H9 (cell line): Measurements from ENCODE around the gene SETD7. TPM values are rescaled to one million over a fixed set of nuclear protein-coding genes. Genes with fewer than 3 reads are reported as not detected.

Experiments used
- DNase-seq: peaks from one replicate; pipeline ENCODE4 v3.0.0-alpha.2; 2017
- H2AFZ ChIP-seq: one replicate; pipeline ENCODE4 v1.6.1; 2013; ENCODE audit warnings: mild to moderate bottlenecking, low read length, control low read depth, moderate library complexity
- H2AK5ac ChIP-seq: 2 replicates; pipeline ENCODE4 v1.6.1; 2013; ENCODE audit warnings: low read length, control low read depth, mixed read lengths; ENCODE audit not compliant: insufficient read length
- H2BK120ac ChIP-seq: one replicate; pipeline ENCODE4 v1.6.1; 2013; ENCODE audit warnings: low read depth, mild to moderate bottlenecking, low read length, control low read depth, inconsistent platforms; ENCODE audit not compliant: poor library complexity, severe bottlenecking
- H2BK12ac ChIP-seq: 2 replicates; pipeline ENCODE4 v1.6.1; 2013; ENCODE audit warnings: low read length, control low read depth, mixed read lengths, low read depth; ENCODE audit not compliant: insufficient read length
- H2BK15ac ChIP-seq: 2 replicates; pipeline ENCODE4 v1.6.1; 2013; ENCODE audit warnings: low read depth, low read length, control low read depth
- H2BK20ac ChIP-seq: one replicate; pipeline ENCODE4 v1.6.1; 2013; ENCODE audit warnings: low read depth, mild to moderate bottlenecking, low read length, control low read depth, inconsistent platforms; ENCODE audit not compliant: poor library complexity, severe bottlenecking
- H2BK5ac ChIP-seq: 2 replicates; pipeline ENCODE4 v1.6.1; 2013; ENCODE audit warnings: low read length, control low read depth, mixed read lengths; ENCODE audit not compliant: insufficient read length
- H3K14ac ChIP-seq: 2 replicates; pipeline ENCODE4 v1.6.1; 2013; ENCODE audit warnings: low read length, control low read depth; ENCODE audit not compliant: insufficient read depth
- H3K18ac ChIP-seq: 2 replicates; pipeline ENCODE4 v1.6.1; 2013; ENCODE audit warnings: low read depth, mild to moderate bottlenecking, mixed read lengths, low read length, control low read depth; ENCODE audit not compliant: insufficient read length
- H3K23ac ChIP-seq: 2 replicates; pipeline ENCODE4 v1.6.1; 2013; ENCODE audit warnings: low read length, control low read depth, mixed read lengths, low read depth; ENCODE audit not compliant: insufficient read length
- H3K23me2 ChIP-seq: 2 replicates; pipeline ENCODE4 v1.6.1; 2013; ENCODE audit warnings: low read depth, mild to moderate bottlenecking, mixed read lengths, low read length, control low read depth; ENCODE audit not compliant: insufficient read length, poor library complexity, severe bottlenecking
- H3K27ac ChIP-seq: 2 replicates; pipeline ENCODE4 v1.5.1; 2013; ENCODE audit warnings: low read length, control low read depth, mixed read lengths, low read depth; ENCODE audit not compliant: insufficient read length
- H3K27me3 ChIP-seq: 2 replicates; pipeline ENCODE4 v1.6.1; 2013; ENCODE audit warnings: low read length, control low read depth, inconsistent platforms; ENCODE audit not compliant: insufficient read depth
- H3K4ac ChIP-seq: 2 replicates; pipeline ENCODE4 v1.6.1; 2013; ENCODE audit warnings: low read depth, mild to moderate bottlenecking, control low read depth, inconsistent platforms, low read length, moderate library complexity
- H3K4me1 ChIP-seq: 2 replicates; pipeline ENCODE4 v1.6.1; 2013; ENCODE audit warnings: low read length, control low read depth, inconsistent platforms; ENCODE audit not compliant: insufficient read depth
- H3K4me2 ChIP-seq: 2 replicates; pipeline ENCODE4 v1.6.1; 2013; ENCODE audit warnings: low read length, control low read depth, mixed read lengths; ENCODE audit not compliant: insufficient read length, insufficient read depth
- H3K56ac ChIP-seq: 2 replicates; pipeline ENCODE4 v1.6.1; 2013; ENCODE audit warnings: low read depth, mild to moderate bottlenecking, mixed read lengths, low read length, control low read depth; ENCODE audit not compliant: insufficient read length
- H3K79me1 ChIP-seq: 2 replicates; pipeline ENCODE4 v1.6.1; 2013; ENCODE audit warnings: low read depth, mild to moderate bottlenecking, moderate library complexity, low read length, control low read depth, inconsistent platforms; ENCODE audit not compliant: insufficient read depth, poor library complexity, severe bottlenecking
- H3K79me2 ChIP-seq: 2 replicates; pipeline ENCODE4 v1.6.1; 2013; ENCODE audit warnings: low read length, control low read depth, inconsistent platforms; ENCODE audit not compliant: insufficient read depth
- H3K9ac ChIP-seq: 2 replicates; pipeline ENCODE4 v1.6.1; 2013; ENCODE audit warnings: low read length, control low read depth, mixed read lengths; ENCODE audit not compliant: insufficient read length; ENCODE audit errors: extremely low read depth
- H3K9me3 ChIP-seq: one replicate; pipeline ENCODE4 v1.6.1; 2013; ENCODE audit warnings: low read depth, low read length, inconsistent platforms; ENCODE audit not compliant: control insufficient read depth
- H3T11ph ChIP-seq: one replicate; pipeline ENCODE4 v1.6.1; 2013; ENCODE audit warnings: mild to moderate bottlenecking, low read length, control low read depth, inconsistent platforms
- H4K20me1 ChIP-seq: one replicate; pipeline ENCODE4 v1.6.1; 2013; ENCODE audit not compliant: control insufficient read depth, insufficient read length, insufficient read depth
- H4K5ac ChIP-seq: 2 replicates; pipeline ENCODE4 v1.6.1; 2013; ENCODE audit warnings: low read depth, mild to moderate bottlenecking, mixed read lengths, low read length, control low read depth; ENCODE audit not compliant: insufficient read length
- H4K8ac ChIP-seq: replicated peaks from 2 replicates; pipeline ENCODE4 v1.6.1; 2013; ENCODE audit warnings: low read length, control low read depth, mixed read lengths, low read depth; ENCODE audit not compliant: insufficient read length
- H4K91ac ChIP-seq: 2 replicates; pipeline ENCODE4 v1.6.1; 2013; ENCODE audit warnings: low read depth, mild to moderate bottlenecking, moderate library complexity, mixed read lengths, low read length, control low read depth; ENCODE audit not compliant: insufficient read length
- H3K27ac Mint-ChIP-seq, 3 experiments: 2 replicates in 2 of 3; 3 replicates in 1 of 3; pipeline ENCODE4 v1.8.0; 2020 to 2021; ENCODE audit warnings: mixed read lengths in 3 of 3, mild to moderate bottlenecking in 1 of 3, moderate library complexity in 1 of 3
- H3K27me3 Mint-ChIP-seq: 2 replicates; pipeline ENCODE4 v1.8.0; 2021; ENCODE audit warnings: low read depth, mild to moderate bottlenecking, moderate library complexity, mixed read lengths
- H3K36me3 Mint-ChIP-seq, 3 experiments: 2 replicates in 2 of 3; 3 replicates in 1 of 3; pipeline ENCODE4 v1.8.0; 2020 to 2021; ENCODE audit warnings: low read depth in 3 of 3, mixed read lengths in 3 of 3; ENCODE audit not compliant: insufficient read depth in 1 of 3
- H3K4me1 Mint-ChIP-seq, 2 experiments: 2 replicates each; pipeline ENCODE4 v1.8.0; 2020; ENCODE audit warnings: mixed read lengths in 2 of 2
- H3K4me3 Mint-ChIP-seq, 2 experiments: 2 replicates in 1 of 2; 3 replicates in 1 of 2; pipeline ENCODE4 v1.8.0; 2020 to 2021; ENCODE audit warnings: mild to moderate bottlenecking in 2 of 2, mixed read lengths in 2 of 2, moderate library complexity in 1 of 2
- H3K9me3 Mint-ChIP-seq, 2 experiments: 2 replicates in 1 of 2; 3 replicates in 1 of 2; pipeline ENCODE4 v1.8.0; 2020; ENCODE audit warnings: mild to moderate bottlenecking in 2 of 2, mixed read lengths in 2 of 2, moderate library complexity in 1 of 2
- WGBS: extraction: QIAGEN DNeasy Blood & Tissue Kit; methylation state at CpG from one replicate; pipeline ENCODE4 v1.1.7; 2013; ENCODE audit warnings: missing lambda C conversion rate, low lambda C conversion rate, mixed read lengths; ENCODE audit not compliant: insufficient read length; ENCODE audit errors: extremely low coverage; 5-methylcytosine and 5-hydroxymethylcytosine counted together
- total RNA-seq: library from RNA; stranded (reverse); gene quantifications from 2 replicates; pipeline ENCODE4 v1.2.1, GENCODE V29; 2021
- TF ChIP-seq, protein P1 (sequence below): fragments of 200-600 bp; sonication (generic); conservative IDR thresholded peaks from 3 replicates; pipeline ENCODE4 v1.8.0; 2021; ENCODE audit warnings: antibody characterized with exemption, mild to moderate bottlenecking

Gene SETD7
- total RNA-seq, 1 experiment from 2014 or later = 1.5 TPM

DNA sequence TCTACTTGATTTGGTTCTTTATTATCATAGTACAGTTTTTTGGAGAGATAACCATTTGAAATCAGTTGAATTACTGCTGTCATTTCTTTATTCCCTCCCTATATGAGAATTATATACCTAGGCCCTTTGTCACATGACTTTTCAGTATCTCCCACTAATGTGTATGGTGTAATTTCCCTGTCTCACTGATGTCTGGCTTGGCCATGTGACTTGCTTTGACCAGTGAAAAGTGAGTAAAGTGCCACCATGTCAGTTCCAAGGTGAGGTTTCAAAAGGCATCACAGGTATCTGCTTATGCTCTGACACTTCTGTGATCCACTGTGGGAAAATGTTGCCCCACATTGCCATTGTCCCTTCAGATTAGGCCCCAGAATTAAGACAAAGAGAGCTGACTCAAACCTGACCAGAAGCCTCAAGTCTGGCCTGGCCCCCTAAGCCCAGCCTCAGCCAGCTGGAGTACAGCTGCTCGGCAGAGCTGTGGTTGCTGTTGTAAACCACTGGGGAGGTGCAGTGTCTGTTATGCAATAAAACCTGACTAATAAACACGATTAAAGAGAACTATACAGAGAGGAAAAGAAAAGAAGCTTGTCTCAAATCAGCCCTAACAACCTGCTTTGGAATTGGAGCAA is 27.5 kb downstream of the SETD7 start:
- H3K9ac ChIP-seq = peak overlapping the region; percentile 14
- no peak overlapping the region for H3T11ph ChIP-seq
- H2BK12ac ChIP-seq = no peak overlapping the region
- H3K79me1 ChIP-seq = no peaks in the 10 kb centered on the region
- no peak overlapping the region for H3K23ac ChIP-seq
- no peak overlapping the region for H3K4ac ChIP-seq
- no peak overlapping the region for H2AFZ ChIP-seq
- H3K18ac ChIP-seq = no peak overlapping the region
- no peak overlapping the region for H3K27ac ChIP-seq
- H2BK120ac ChIP-seq = no peak overlapping the region
- no peak overlapping the region; the same call in 1 of the 2 replicates for H3K14ac ChIP-seq
- no peaks in the 10 kb centered on the region for H3K23me2 ChIP-seq
- Mint-ChIP-seq H3K4me1 (peaks cover 2 to 5% of the 10 kb centered on the region in 2 experiments), H3K9me3 (no peaks in the 10 kb centered on the region), H3K27me3 (no peaks in the 10 kb centered on the region), H3K36me3 (no peaks in the 10 kb centered on the region), H3K27ac (no peak overlapping the region), H3K4me3 (no peak overlapping the region)
- no peaks in the 10 kb centered on the region for H3K9me3 ChIP-seq
- H4K8ac ChIP-seq = no peak overlapping the region
- H4K91ac ChIP-seq = no peak overlapping the region
- H3K79me2 ChIP-seq = no peaks in the 10 kb centered on the region
- no peak overlapping the region for H2BK15ac ChIP-seq
- WGBS = no CpG with 5 or more reads among the region's 2 CpGs
- H2BK20ac ChIP-seq = no peak overlapping the region
- no peak overlapping the region for H4K5ac ChIP-seq
- no peak overlapping the region for H3K56ac ChIP-seq
- no peak for DNase-seq
- TF ChIP-seq, protein P1, sequence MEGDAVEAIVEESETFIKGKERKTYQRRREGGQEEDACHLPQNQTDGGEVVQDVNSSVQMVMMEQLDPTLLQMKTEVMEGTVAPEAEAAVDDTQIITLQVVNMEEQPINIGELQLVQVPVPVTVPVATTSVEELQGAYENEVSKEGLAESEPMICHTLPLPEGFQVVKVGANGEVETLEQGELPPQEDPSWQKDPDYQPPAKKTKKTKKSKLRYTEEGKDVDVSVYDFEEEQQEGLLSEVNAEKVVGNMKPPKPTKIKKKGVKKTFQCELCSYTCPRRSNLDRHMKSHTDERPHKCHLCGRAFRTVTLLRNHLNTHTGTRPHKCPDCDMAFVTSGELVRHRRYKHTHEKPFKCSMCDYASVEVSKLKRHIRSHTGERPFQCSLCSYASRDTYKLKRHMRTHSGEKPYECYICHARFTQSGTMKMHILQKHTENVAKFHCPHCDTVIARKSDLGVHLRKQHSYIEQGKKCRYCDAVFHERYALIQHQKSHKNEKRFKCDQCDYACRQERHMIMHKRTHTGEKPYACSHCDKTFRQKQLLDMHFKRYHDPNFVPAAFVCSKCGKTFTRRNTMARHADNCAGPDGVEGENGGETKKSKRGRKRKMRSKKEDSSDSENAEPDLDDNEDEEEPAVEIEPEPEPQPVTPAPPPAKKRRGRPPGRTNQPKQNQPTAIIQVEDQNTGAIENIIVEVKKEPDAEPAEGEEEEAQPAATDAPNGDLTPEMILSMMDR = no peak
- no peaks in the 10 kb centered on the region for H3K27me3 ChIP-seq
- no peak overlapping the region for H2AK5ac ChIP-seq
- no peak overlapping the region for H3K4me2 ChIP-seq
- no peaks in the 10 kb centered on the region for H3K4me1 ChIP-seq
- H2BK5ac ChIP-seq = no peak overlapping the region
- H4K20me1 ChIP-seq = no peaks in the 10 kb centered on the region
